Mesothelial cell of epicardium (in vitro differentiated cells): Measurements from ENCODE around the gene ADARB2. TPM values are rescaled to one million over a fixed set of nuclear protein-coding genes. Genes with fewer than 3 reads are reported as not detected.
"Not testable (repeated sequence)": the region's sequence is repeated elsewhere in the genome, so short reads cannot be mapped to it uniquely, and the experiment has no call there.

Experiments used
- DNase-seq, 2 experiments: peaks; one replicate each; pipeline ENCODE4 v3.0.0; 2021; ENCODE audit warnings: low spot score in 2 of 2; ENCODE audit not compliant: unreplicated experiment in 2 of 2
- H3K27ac Mint-ChIP-seq: 2 replicates; pipeline ENCODE4 v1.8.0; 2021; ENCODE audit warnings: mixed read lengths
- H3K27me3 Mint-ChIP-seq: 2 replicates; pipeline ENCODE4 v1.8.0; 2021; ENCODE audit warnings: low read depth, mixed read lengths
- H3K36me3 Mint-ChIP-seq: 2 replicates; pipeline ENCODE4 v1.8.0; 2021; ENCODE audit warnings: mixed read lengths
- H3K4me1 Mint-ChIP-seq: 2 replicates; pipeline ENCODE4 v1.8.0; 2021; ENCODE audit warnings: mixed read lengths
- H3K4me3 Mint-ChIP-seq: 2 replicates; pipeline ENCODE4 v1.8.0; 2021; ENCODE audit warnings: mild to moderate bottlenecking, moderate library complexity, mixed read lengths
- H3K9me3 Mint-ChIP-seq: 2 replicates; pipeline ENCODE4 v1.8.0; 2021; ENCODE audit warnings: mixed read lengths
- total RNA-seq: library from RNA; stranded (reverse); gene quantifications from 3 replicates; pipeline ENCODE4 v1.2.1, GENCODE V29; 2021
- TF ChIP-seq, protein P1 (sequence below): fragments of 200-600 bp; sonication (generic); IDR thresholded peaks from one replicate; pipeline ENCODE4 v1.5.0; 2021; ENCODE audit warnings: antibody characterized with exemption; ENCODE audit not compliant: unreplicated experiment

ADARB2 gene
- total RNA-seq, 1 donor from 2014 or later = 0.38 TPM

DNA sequence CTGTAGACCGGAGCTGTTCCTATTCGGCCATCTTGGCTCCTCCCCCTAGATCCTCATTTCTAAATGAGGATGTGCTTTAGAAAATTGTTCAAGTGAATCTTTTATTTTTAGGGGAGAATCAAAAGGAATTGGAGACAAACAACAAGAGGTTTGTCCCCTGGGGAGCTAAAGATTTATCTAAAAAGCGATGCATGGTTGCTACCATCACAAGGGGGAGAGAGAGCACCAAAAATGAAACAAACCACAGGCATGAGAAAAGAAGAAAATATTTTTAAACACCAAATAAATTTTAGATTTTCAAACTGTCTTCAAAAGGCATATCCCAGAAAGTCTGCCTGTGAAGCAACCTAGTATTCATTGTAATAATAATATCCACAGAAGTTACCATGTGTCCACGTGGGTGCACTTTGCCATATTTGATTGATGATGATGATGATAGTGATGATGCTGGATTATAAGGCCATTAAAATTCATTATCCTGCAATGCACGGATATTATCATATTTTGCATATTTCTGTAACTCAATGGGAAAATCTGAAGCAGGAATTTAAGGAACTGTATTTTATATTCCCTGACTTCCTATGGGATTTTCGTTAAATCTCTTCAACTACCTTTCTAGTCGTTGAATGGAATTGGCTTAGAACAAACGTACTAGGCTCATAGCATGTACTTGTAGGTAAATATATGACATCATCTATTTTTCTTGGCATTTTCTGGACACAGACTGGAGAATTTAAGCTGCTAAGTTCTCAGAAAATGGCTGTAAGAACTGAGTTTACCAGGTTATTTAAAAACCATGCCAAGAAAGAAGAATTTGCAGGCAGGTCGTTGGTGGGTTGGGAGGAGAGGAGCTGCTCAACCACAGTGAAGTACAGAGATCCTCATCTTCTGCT is 509.6 kb downstream of the ADARB2 start:
- TF ChIP-seq, protein P1, sequence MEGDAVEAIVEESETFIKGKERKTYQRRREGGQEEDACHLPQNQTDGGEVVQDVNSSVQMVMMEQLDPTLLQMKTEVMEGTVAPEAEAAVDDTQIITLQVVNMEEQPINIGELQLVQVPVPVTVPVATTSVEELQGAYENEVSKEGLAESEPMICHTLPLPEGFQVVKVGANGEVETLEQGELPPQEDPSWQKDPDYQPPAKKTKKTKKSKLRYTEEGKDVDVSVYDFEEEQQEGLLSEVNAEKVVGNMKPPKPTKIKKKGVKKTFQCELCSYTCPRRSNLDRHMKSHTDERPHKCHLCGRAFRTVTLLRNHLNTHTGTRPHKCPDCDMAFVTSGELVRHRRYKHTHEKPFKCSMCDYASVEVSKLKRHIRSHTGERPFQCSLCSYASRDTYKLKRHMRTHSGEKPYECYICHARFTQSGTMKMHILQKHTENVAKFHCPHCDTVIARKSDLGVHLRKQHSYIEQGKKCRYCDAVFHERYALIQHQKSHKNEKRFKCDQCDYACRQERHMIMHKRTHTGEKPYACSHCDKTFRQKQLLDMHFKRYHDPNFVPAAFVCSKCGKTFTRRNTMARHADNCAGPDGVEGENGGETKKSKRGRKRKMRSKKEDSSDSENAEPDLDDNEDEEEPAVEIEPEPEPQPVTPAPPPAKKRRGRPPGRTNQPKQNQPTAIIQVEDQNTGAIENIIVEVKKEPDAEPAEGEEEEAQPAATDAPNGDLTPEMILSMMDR = no peak
- no peak overlapping the region for H3K27ac Mint-ChIP-seq
- peaks cover 50% of the 10 kb centered on the region for H3K27me3 Mint-ChIP-seq
- peak overlapping the region; percentile 62 for H3K4me3 Mint-ChIP-seq
- H3K36me3 Mint-ChIP-seq = no peaks in the 10 kb centered on the region
- no peak for DNase-seq
- H3K9me3 Mint-ChIP-seq = peaks cover 4% of the 10 kb centered on the region
- peaks cover 2% of the 10 kb centered on the region for H3K4me1 Mint-ChIP-seq

GRCh38 chr10:1226907-1227306 is 510.4 kb downstream of the ADARB2 start:
- H3K4me3 Mint-ChIP-seq = peak overlapping the region; percentile 62
- H3K9me3 Mint-ChIP-seq, DNase-seq, H3K27ac Mint-ChIP-seq, H3K36me3 Mint-ChIP-seq, H3K4me1 Mint-ChIP-seq: not testable (repeated sequence)
- peaks cover 50% of the 10 kb centered on the region for H3K27me3 Mint-ChIP-seq

DNA sequence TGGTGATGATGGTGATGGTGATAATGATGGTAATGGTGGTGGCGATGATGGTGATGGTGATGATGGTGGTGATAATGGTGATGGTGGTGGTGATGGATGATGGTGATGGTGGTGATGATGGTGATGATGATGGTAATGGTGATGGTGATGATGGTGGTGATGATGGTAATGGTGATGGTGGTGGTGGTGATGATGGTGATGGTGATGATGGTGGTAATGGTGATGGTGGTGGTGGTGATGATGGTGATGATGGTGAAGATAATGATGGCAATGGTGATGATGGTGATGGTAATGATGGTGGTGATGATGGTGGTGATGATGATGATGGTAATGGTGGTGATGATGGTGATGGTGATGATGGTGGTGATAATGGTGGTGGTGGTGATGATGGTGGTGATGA is 517.5 kb downstream of the ADARB2 start:
- not testable (repeated sequence) for DNase-seq, H3K27ac Mint-ChIP-seq, H3K36me3 Mint-ChIP-seq

GRCh38 chr10:1217661-1218060 is 519.7 kb downstream of the ADARB2 start:
- DNase-seq = no peak
- Mint-ChIP-seq H3K27ac (no peak overlapping the region), H3K4me3 (no peak overlapping the region), H3K4me1 (no peaks in the 10 kb centered on the region), H3K36me3 (no peaks in the 10 kb centered on the region), H3K9me3 (no peaks in the 10 kb centered on the region), H3K27me3 (peaks cover 10% of the 10 kb centered on the region)
- TF ChIP-seq, protein P1 = no peak

More for the DNA sequence above, 517.5 kb downstream of the ADARB2 start:
- H3K9me3 Mint-ChIP-seq, H3K4me3 Mint-ChIP-seq, H3K4me1 Mint-ChIP-seq, H3K27me3 Mint-ChIP-seq: not testable (repeated sequence)

- no peaks in the 10 kb centered on the region for H3K9me3 Mint-ChIP-seq
- no peak overlapping the region for H3K27ac Mint-ChIP-seq
- DNase-seq = peak in 1 of 2 experiments; percentile 35
- TF ChIP-seq, protein P1 = no peak
- H3K4me3 Mint-ChIP-seq = no peak overlapping the region
- no peaks in the 10 kb centered on the region for H3K4me1 Mint-ChIP-seq
- H3K27me3 Mint-ChIP-seq = peaks cover 15% of the 10 kb centered on the region
- H3K36me3 Mint-ChIP-seq = no peaks in the 10 kb centered on the region
These were observed 520.1 kb downstream of the ADARB2 start for GRCh38 chr10:1217237-1217587.

- TF ChIP-seq, protein P1 = no peak
- no peaks in the 10 kb centered on the region for H3K9me3 Mint-ChIP-seq
- H3K4me3 Mint-ChIP-seq = no peak overlapping the region
- no peak overlapping the region for H3K27ac Mint-ChIP-seq
- H3K36me3 Mint-ChIP-seq = no peaks in the 10 kb centered on the region
- DNase-seq = peak in 1 of 2 experiments; percentile 35
- H3K4me1 Mint-ChIP-seq = no peaks in the 10 kb centered on the region
- H3K27me3 Mint-ChIP-seq = peaks cover 18% of the 10 kb centered on the region
These were observed 520.6 kb downstream of the ADARB2 start for GRCh38 chr10:1216574-1217236.
